Measurements from ENCODE around the gene SSU72. TPM values are rescaled to one million over a fixed set of nuclear protein-coding genes. Genes with fewer than 3 reads are reported as not detected.

The SSU72 gene
- total RNA-seq, 6 donors from 2014 or later: 122 to 174 (median 146) TPM

GRCh38 chr1:1615256-1616044 lies 40.8 kb upstream of the SSU72 start, which contains the start of gene MIB2:
Gene MIB2, plus strand, starts transcription at chr1:1615500. Its CDS starts 7,953 bp downstream, at chr1:1623453.
- DNase-seq (peak; percentile 97 to 100), ATAC-seq (ENCODE audit: low FRiP score in 2 of 2) (peak; percentile 95 to 97)
- Histone ChIP-seq H3K36me3 (peaks cover 0 to 14% (median 6%) of the 10 kb centered on the region in 4 donors), H3K4me1 (peaks cover 30 to 55% (median 42%) of the 10 kb centered on the region in 4 donors), H3K27me3 (no peaks in the 10 kb centered on the region), H3K27ac (peak within 1 kb of the TSS; percentile 99 to 100 (median 100)), H3K9me3 (no peaks in the 10 kb centered on the region), H3K4me3 (peak within 1 kb of the TSS; percentile 92 to 100 (median 96))
- TF ChIP-seq EP300 (IDR thresholded peaks at IDR 0.05) (peak in 1 of 4 donors; percentile 64), POLR2A (IDR thresholded peaks at IDR 0.05) (peak in 3 of 4 donors; percentile 65 to 91 (median 83)), POLR2AphosphoS5 (IDR thresholded peaks at IDR 0.05) (peak; percentile 76 to 91), CTCF (IDR thresholded peaks at IDR 0.05) (peak in 3 of 6 experiments; percentile 39 to 52 (median 39))
- 0% methylated on average over 24 to 45 of the region's 107 CpGs for WGBS, 2 donors

GRCh38 chr1:1614954-1615255 lies 40.2 kb upstream of the SSU72 start:
- TF ChIP-seq CTCF (IDR thresholded peaks at IDR 0.05): no peak
- no peak for TF ChIP-seq POLR2A (IDR thresholded peaks at IDR 0.05)
- no peak for TF ChIP-seq EP300 (IDR thresholded peaks at IDR 0.05)
- TF ChIP-seq POLR2AphosphoS5 (IDR thresholded peaks at IDR 0.05): no peak
- DNase-seq (no peak), ATAC-seq (ENCODE audit: low FRiP score in 2 of 2) (no peak)
- no peaks in the 10 kb centered on the region for H3K9me3 ChIP-seq
- WGBS, 2 donors: 1% methylated on average over 18 to 19 of the region's 23 CpGs
- H3K27me3 ChIP-seq: no peaks in the 10 kb centered on the region
- peak overlapping the region; percentile 92 to 100 (median 96) for H3K4me3 ChIP-seq
- H3K27ac ChIP-seq: peak overlapping the region; percentile 99 to 100 (median 100)
- H3K4me1 ChIP-seq: peaks cover 30 to 55% (median 47%) of the 10 kb centered on the region in 4 donors
- H3K36me3 ChIP-seq: peaks cover 0 to 14% (median 6%) of the 10 kb centered on the region in 4 donors

- H3K9me3 ChIP-seq: no peaks in the 10 kb centered on the region
- ATAC-seq (ENCODE audit: low FRiP score in 2 of 2) (peak; percentile 17 to 35), DNase-seq (peak; percentile 32 to 69)
- H3K27ac ChIP-seq: peak overlapping the region; percentile 99 to 100 (median 100)
- TF ChIP-seq EP300 (IDR thresholded peaks at IDR 0.05): no peak
- TF ChIP-seq POLR2AphosphoS5 (IDR thresholded peaks at IDR 0.05): no peak
- TF ChIP-seq POLR2A (IDR thresholded peaks at IDR 0.05): peak in 1 of 4 donors; percentile 25
- TF ChIP-seq CTCF (IDR thresholded peaks at IDR 0.05): no peak
- peaks cover 0 to 14% (median 6%) of the 10 kb centered on the region in 4 donors for H3K36me3 ChIP-seq
- no peaks in the 10 kb centered on the region for H3K27me3 ChIP-seq
- 14 to 19% methylated on average over 25 to 30 of the region's 30 CpGs for WGBS, 2 donors
- peaks cover 30 to 54% (median 51%) of the 10 kb centered on the region in 4 donors for H3K4me1 ChIP-seq
- H3K4me3 ChIP-seq: peak overlapping the region; percentile 92 to 100 (median 96)
Observed at GRCh38 chr1:1614204-1614953, 39.7 kb upstream of the SSU72 start.

- DNase-seq (no peak), ATAC-seq (ENCODE audit: low FRiP score in 2 of 2) (no peak)
- 57 to 64% methylated on average over 11 of the region's 11 CpGs for WGBS, 2 donors
- H3K4me3 ChIP-seq: peak overlapping the region; percentile 7 to 100 (median 96)
- H3K4me1 ChIP-seq: peaks cover 30 to 56% (median 51%) of the 10 kb centered on the region in 4 donors
- TF ChIP-seq POLR2AphosphoS5 (IDR thresholded peaks at IDR 0.05): no peak
- no peak for TF ChIP-seq POLR2A (IDR thresholded peaks at IDR 0.05)
- no peak for TF ChIP-seq CTCF (IDR thresholded peaks at IDR 0.05)
- TF ChIP-seq EP300 (IDR thresholded peaks at IDR 0.05): no peak
- no peaks in the 10 kb centered on the region for H3K27me3 ChIP-seq
- H3K36me3 ChIP-seq: peaks cover 0 to 13% (median 6%) of the 10 kb centered on the region in 4 donors
- no peaks in the 10 kb centered on the region for H3K9me3 ChIP-seq
- peak overlapping the region; percentile 78 to 100 (median 100) for H3K27ac ChIP-seq
Observed at GRCh38 chr1:1613509-1614082, 38.9 kb upstream of the SSU72 start.
